Muscle layer of duodenum (tissue), 2 donors: ENCODE results near the gene TLX2.
A peak's percentile ranks its signal among the peaks of the same experiment; 100 is the strongest.

Experiments used
- H3K27ac ChIP-seq: one replicate; pipeline ENCODE4 v1.7.0; 2013; ENCODE audit warnings: mild to moderate bottlenecking, low read length
- H3K27me3 ChIP-seq: one replicate; pipeline ENCODE4 v1.7.0; 2013; ENCODE audit warnings: low read depth, mild to moderate bottlenecking, control low read depth, low read length
- H3K36me3 ChIP-seq, 2 donors: one replicate each; pipeline ENCODE4 v1.7.0; 2013; ENCODE audit warnings: low read length in 2 of 2, control low read depth in 1 of 2, mild to moderate bottlenecking in 1 of 2; ENCODE audit not compliant: insufficient read depth in 2 of 2, control insufficient read depth in 1 of 2
- H3K4me1 ChIP-seq, 2 donors: one replicate each; pipeline ENCODE4 v1.7.0; 2013; ENCODE audit warnings: low read length in 2 of 2, mild to moderate bottlenecking in 2 of 2, control low read depth in 1 of 2, moderate library complexity in 1 of 2; ENCODE audit not compliant: insufficient read depth in 2 of 2, control insufficient read depth in 1 of 2
- H3K4me3 ChIP-seq, 2 donors: one replicate each; pipeline ENCODE4 v1.7.0; 2013; ENCODE audit warnings: low read length in 2 of 2, low read depth in 1 of 2, mild to moderate bottlenecking in 1 of 2
- H3K9me3 ChIP-seq, 2 donors: one replicate each; pipeline ENCODE4 v1.7.0; 2013; ENCODE audit warnings: low read length in 2 of 2, control low read depth in 1 of 2, mild to moderate bottlenecking in 1 of 2; ENCODE audit not compliant: control insufficient read depth in 1 of 2
- donor health status: healthy.

TLX2 gene

GRCh38 chr2:74540291-74540690 lies 26.0 kb downstream of the TLX2 start:
- Histone ChIP-seq H3K9me3 (no peaks in the 10 kb centered on the region), H3K4me1 (no peaks in the 10 kb centered on the region), H3K4me3 (no peak overlapping the region), H3K27me3 (no peaks in the 10 kb centered on the region), H3K36me3 (no peaks in the 10 kb centered on the region), H3K27ac (no peak overlapping the region)

- Histone ChIP-seq H3K4me3 (no peak overlapping the region), H3K36me3 (no peaks in the 10 kb centered on the region)
Observed at GRCh38 chr2:74542978-74543377, 28.7 kb downstream of the TLX2 start.

DNA sequence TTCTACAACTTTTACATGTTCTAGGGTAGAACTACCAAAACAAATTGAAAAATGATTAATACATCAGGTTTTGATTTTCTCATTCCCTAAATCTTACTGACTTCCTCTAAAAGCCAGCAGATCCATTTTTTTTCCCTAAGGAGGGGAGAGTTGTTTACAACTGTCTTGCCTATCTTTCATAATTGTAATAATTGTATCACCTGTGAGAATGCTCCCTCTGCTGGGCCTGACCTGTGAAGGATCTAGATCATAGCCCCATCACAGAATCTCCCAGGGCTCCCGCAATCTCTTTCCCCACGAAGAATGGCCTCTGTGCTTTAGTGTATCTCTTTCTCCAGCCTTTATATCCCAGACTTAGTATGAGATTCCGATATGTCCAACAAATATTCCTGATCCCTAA lies 30.4 kb downstream of the TLX2 start:
- no peak overlapping the region for H3K27ac ChIP-seq
- H3K4me1 ChIP-seq, result peaks cover 0 to 6% of the 10 kb centered on the region in 2 donors
- H3K27me3 ChIP-seq, result no peaks in the 10 kb centered on the region
- no peaks in the 10 kb centered on the region for H3K36me3 ChIP-seq
- no peaks in the 10 kb centered on the region for H3K9me3 ChIP-seq
- H3K4me3 ChIP-seq, result no peak overlapping the region

More at GRCh38 chr2:74542978-74543377, 28.7 kb downstream of the TLX2 start:
- no peaks in the 10 kb centered on the region for H3K27me3 ChIP-seq
- no peaks in the 10 kb centered on the region for H3K9me3 ChIP-seq
- H3K4me1 ChIP-seq, result no peaks in the 10 kb centered on the region
- H3K27ac ChIP-seq, result no peak overlapping the region

GRCh38 chr2:74546004-74546403 lies 31.8 kb downstream of the TLX2 start:
- Histone ChIP-seq H3K27ac (no peak overlapping the region), H3K4me3 (no peak overlapping the region), H3K9me3 (no peaks in the 10 kb centered on the region), H3K4me1 (peaks cover 0 to 12% of the 10 kb centered on the region in 2 donors), H3K27me3 (no peaks in the 10 kb centered on the region), H3K36me3 (no peaks in the 10 kb centered on the region)

DNA sequence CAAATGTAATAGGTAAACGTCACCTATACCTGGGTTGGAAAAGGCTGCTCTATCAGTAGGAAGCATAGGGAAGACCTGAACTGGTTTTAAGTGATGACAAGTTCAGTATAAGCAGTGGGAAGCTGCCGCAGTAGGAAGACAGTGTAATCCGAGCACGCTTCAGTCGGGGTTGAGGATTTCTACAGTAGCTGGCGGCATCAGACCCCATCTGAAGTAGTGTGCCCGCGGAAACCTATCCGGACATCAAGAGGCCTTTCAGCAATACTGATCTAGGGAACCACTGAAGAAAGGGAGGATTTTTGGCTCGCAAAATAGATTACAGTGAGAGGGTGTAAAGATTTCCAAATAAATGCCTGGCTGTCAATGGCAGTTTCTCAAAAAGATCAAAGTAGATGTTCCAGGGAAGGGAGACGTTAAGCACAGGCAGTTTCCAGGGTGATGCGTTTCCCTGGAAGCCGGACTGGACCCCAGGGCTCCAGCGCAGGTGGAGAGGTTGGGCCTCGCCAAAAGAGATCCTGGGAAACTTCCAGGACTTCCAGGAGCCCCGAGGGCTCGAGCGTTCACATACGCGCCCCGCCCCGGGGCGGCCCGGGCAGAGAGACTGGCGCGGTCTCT lies 34.1 kb downstream of the TLX2 start:
- H3K9me3 ChIP-seq, result no peaks in the 10 kb centered on the region
- H3K36me3 ChIP-seq, result no peaks in the 10 kb centered on the region
- peaks cover 0 to 12% of the 10 kb centered on the region in 2 donors for H3K4me1 ChIP-seq
- H3K27me3 ChIP-seq, result no peaks in the 10 kb centered on the region
- H3K27ac ChIP-seq, result no peak overlapping the region
- peak overlapping the region; percentile 43 to 70 for H3K4me3 ChIP-seq

- no peaks in the 10 kb centered on the region for H3K27me3 ChIP-seq
- H3K9me3 ChIP-seq, result no peaks in the 10 kb centered on the region
- H3K4me1 ChIP-seq, result peaks cover 0 to 12% of the 10 kb centered on the region in 2 donors
- H3K27ac ChIP-seq, result no peak overlapping the region
- no peaks in the 10 kb centered on the region for H3K36me3 ChIP-seq
- peak overlapping the region; percentile 43 to 70 for H3K4me3 ChIP-seq
Observed at GRCh38 chr2:74548900-74549826, 34.9 kb downstream of the TLX2 start.

- Histone ChIP-seq H3K9me3 (no peaks in the 10 kb centered on the region), H3K27me3 (no peaks in the 10 kb centered on the region), H3K4me3 (no peak overlapping the region), H3K4me1 (peaks cover 0 to 15% of the 10 kb centered on the region in 2 donors), H3K36me3 (no peaks in the 10 kb centered on the region), H3K27ac (no peak overlapping the region)
Observed at GRCh38 chr2:74550231-74550630, 36.0 kb downstream of the TLX2 start.

- H3K9me3 ChIP-seq, result no peaks in the 10 kb centered on the region
- H3K27me3 ChIP-seq, result no peaks in the 10 kb centered on the region
- no peak overlapping the region for H3K4me3 ChIP-seq
- peaks cover 0 to 16% of the 10 kb centered on the region in 2 donors for H3K4me1 ChIP-seq
- H3K36me3 ChIP-seq, result peaks cover 0 to 5% of the 10 kb centered on the region in 2 donors
- no peak overlapping the region for H3K27ac ChIP-seq
Observed at GRCh38 chr2:74551530-74551929, 37.3 kb downstream of the TLX2 start.

- Histone ChIP-seq H3K27me3 (no peaks in the 10 kb centered on the region), H3K27ac (peak overlapping the region; percentile 47)
Observed at GRCh38 chr2:74551942-74552913, 38.0 kb downstream of the TLX2 start.

DNA sequence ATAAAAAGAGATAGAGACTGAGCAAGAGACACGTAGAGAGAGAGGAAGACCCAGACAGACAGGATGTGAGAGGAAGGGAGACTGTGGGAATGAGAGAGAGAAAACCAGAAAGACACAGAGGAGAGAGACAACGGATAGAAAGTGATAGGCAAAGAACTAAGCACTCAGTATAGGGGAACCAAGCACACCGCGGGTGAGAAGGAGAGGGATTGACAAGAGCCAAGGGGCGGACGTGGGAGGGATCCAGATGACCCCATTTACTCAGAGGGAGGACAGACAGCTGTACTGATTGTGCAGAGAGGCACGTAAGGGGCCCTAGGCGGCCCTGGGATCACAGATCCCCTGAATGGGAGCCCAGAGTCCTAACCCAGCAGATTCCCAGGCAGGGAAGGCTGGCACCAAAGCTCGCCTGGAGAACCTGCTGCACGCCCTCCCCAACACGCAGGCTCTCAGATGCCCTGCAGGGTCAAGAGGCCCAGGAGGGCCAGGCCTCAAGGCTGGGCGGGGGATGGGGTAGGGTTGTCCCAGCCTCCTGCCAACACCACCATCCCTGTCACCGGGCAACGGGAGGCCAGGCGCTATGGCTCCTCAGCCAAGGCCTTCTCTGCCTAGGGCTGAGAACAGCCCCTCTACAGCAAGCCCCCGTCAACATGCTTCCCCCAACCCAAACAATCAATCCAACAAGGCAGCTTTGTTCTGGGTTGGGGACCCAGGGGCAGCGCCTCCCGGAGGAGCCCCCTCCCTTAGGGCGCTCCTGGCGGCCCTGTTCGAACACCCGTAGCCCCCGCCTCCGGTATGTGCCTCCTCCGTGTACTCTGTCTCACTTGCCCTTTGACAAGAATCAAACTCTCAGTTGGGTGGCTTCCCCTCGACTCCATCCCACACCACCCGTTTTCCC lies 38.9 kb downstream of the TLX2 start:
- Histone ChIP-seq H3K9me3 (no peaks in the 10 kb centered on the region), H3K27me3 (no peaks in the 10 kb centered on the region), H3K4me1 (peaks cover 0 to 16% of the 10 kb centered on the region in 2 donors), H3K36me3 (peaks cover 0 to 6% of the 10 kb centered on the region in 2 donors), H3K27ac (peak overlapping the region; percentile 47), H3K4me3 (peak overlapping the region; percentile 77 to 88)

More at GRCh38 chr2:74551942-74552913, 38.0 kb downstream of the TLX2 start:
- Histone ChIP-seq H3K4me3 (peak overlapping the region in 1 of 2 donors; percentile 88), H3K36me3 (peaks cover 0 to 6% of the 10 kb centered on the region in 2 donors), H3K4me1 (peaks cover 0 to 16% of the 10 kb centered on the region in 2 donors), H3K9me3 (no peaks in the 10 kb centered on the region)
